NCI-H1105 (cell line): ENCODE data around the gene SPATA31D4.

Experiments used
- DNase-seq: peaks from one replicate; lab custom pipeline; 2025; lab: John Stamatoyannopoulos, UW

The SPATA31D4 gene

DNA sequence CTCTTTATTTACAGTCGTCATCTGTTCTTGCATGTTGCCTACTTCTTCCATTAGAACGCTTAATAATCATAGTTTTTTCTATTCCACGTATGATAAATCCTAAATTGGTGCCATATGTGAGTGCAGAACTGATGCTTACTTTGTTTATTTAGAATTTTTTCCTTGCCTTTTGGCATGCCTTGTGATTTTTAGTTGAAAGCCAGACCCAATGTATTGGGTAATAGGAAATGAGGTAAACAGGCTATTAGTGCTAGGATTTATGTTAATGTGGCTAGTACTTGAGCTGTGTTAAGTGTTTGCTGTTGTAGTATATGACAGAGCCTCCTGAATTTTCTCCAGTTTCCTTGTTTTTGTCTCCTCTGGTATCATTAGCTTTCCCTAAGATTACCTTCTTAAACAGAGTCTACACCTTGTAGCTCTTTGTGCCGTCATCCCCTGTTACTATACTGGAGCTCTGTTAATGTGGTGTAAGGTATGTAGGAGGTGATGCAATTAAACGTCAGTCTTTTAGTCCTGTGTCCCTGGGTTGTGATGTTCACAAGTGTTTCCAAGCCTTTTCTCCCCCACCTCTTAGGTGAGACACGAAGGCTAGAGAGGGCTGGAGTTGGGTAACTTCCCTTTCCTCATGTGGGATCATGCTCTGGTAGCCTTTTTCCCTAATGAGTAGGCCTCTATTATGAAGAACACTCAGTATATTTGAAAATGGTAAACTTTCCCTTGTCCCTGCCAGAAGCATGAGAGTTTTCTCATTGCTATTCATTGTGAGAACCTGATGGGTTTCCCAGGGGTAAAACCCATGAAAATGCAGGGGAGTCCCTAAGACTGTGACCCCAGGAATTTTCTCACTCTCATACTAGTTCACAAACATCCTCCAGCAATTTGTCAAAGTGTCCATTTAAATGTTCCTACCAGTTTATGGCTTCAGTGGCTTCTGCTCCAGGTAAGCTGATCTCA, 36.3 kb downstream of the SPATA31D4 start:
- DNase-seq = no peak

DNA sequence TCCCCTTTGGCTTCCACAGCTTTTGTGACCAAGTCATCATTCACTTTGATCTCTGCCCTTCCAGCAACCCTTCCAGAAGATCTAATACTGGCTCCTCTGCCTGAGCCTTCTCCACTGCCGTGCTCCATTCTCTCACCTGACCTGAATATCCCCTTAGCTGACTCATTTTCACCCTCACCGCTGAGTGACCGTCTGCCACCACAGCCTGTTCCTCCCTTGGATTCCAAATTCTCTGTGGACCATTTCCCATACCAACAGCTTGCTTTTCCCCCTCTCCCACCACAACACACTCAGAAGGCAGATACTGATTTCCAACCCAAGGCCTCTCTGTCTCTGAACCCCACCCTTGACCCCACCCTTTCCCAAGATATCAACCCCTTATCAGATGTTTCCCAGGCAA, 39.8 kb downstream of the SPATA31D4 start:
- DNase-seq = no peak

DNA sequence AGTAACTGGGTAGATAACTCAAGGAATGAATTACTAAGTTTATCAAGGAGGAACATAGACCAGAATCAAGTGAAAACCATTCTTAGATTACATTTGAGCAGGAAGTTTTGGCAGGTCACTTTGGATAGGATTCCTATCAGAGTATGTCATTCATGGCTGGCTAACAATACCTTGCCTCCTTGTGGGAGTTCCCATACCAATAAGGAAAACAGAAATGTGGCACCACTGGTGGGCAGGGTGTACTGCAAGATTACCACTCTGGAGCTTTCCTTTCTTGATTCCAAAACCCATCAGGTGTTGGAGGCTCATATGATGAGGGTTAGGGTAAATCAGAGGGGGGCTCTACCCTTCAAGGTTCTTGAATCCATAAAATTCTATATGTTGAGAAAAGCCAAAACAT, 41.7 kb downstream of the SPATA31D4 start:
- no peak for DNase-seq

DNA sequence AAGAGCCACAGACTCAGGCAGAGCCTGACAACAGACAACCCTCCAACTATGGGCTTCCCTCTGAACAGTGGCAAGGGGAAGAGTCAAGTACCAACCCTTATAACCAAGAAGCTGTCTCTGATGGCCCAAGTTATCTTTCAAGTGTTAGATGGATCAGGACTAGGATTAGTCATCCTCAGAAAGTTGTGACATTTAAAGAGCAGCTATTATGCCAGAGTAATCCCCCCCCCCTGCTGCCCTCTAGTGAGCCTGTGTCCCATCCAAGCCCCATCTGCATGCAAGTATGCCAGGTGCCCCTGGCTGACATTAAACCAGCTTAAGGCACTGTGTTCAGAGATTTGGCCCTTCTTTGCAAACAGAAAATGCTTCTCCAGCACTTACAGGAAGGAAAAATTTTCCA, 43.5 kb downstream of the SPATA31D4 start:
- no peak for DNase-seq

DNA sequence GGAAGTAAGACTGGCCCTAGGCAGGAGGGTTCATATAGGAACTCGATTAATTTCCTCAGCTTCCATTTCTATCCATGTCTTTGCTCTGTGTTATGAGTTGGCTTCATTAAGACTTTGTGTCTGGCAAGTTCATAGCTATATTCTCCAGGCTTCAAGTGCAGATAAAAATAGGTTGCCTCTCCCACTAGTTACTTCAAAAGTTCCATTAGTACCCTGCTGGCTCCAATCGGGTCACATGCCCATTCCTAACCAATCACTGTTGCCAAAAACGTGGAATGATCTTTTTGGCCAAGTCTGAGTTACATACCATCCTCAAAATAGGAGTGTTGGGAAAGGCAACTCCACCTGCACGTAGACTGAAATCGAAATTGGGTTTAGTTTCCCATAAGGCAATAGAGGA, 46.5 kb downstream of the SPATA31D4 start:
- DNase-seq = no peak

DNA sequence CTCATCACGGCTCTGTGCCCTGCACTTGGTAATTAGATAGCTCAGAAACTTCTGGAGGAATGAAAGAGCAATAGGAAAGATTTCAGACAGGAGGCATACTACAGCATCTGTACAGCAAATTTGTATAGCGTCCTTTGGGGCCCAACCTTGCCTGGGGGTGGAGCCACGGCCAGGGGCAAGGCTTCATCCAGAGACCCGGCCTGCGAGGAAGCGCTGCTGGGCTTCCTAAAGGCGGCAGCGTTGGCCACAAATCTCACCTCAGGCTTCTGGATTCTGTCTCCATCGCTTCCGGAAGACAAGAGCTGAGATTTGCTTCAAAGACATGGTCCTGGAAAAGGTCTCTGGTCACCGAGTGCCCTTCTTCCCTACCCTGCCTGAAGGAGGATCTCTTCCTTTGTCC, 48.1 kb downstream of the SPATA31D4 start:
- no peak for DNase-seq

DNA sequence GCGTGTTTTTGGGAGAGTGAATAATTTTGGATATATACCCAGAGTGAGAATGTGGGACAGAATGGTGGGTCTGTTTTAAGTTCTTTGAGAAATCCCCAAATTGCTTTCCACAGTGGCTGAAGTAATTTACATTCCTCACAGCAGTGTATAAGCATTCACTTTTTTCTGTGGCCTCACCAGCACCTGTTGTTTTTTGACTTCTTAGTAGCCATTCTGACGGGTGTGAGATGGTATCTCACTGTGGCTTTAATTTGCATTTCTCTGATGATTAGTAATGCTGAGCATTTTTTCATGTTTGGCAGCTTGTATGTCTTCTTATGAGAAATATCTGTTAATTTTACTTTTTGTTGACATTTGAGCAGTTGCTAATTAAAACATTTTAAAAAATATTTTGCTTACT, 51.0 kb downstream of the SPATA31D4 start:
- no peak for DNase-seq

DNA sequence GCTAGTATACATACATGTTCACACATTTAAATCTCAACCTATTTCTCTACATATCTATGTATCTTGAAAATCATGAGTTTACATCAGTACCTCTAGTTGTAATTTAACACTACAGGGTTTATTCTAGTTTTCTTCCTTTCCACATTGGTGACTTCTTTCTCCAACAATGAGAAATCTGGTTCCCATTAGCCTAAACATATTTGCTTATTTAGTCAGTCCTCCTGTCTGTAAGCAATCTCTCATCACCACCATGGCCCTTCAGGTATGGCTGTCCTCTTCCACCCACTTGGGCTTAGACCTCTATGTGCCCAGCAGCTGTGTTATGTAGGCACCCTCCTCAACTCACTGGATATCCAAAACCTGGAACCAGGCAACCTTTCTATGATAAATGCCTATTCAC, 52.3 kb downstream of the SPATA31D4 start:
- no peak for DNase-seq

DNA sequence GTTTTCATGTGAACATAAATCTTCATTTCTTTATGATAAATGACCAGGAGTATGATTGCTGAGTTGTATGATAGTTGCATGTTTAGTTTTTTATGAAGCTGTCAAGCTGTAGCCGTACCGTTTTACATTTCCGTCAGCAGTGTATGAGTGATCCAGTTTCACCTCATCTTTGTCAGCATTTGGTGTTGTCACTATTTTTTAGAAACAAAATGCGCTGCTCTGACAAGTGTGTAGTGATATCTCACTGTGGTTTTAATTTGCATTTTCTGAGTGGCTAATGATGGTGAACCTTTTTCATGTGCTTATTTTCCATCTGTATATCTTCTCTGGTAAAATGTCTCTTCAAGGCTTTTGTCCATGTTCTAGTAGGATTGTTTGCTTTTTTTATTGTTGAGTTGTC, 53.7 kb downstream of the SPATA31D4 start:
- no peak for DNase-seq
